GM19324 (cell line): ENCODE data around the gene GALE.
"Not testable (repeated sequence)": the region's sequence is repeated elsewhere in the genome, so short reads cannot be mapped to it uniquely, and the experiment has no call there.

Experiments
- ATAC-seq: cut with Tn5 transposase; IDR thresholded peaks from one replicate; pipeline ENCODE4 v1.9.1; 2021; ENCODE audit warnings: mild to moderate bottlenecking, moderate library complexity; ENCODE audit not compliant: unreplicated experiment, low FRiP score

GALE gene

DNA sequence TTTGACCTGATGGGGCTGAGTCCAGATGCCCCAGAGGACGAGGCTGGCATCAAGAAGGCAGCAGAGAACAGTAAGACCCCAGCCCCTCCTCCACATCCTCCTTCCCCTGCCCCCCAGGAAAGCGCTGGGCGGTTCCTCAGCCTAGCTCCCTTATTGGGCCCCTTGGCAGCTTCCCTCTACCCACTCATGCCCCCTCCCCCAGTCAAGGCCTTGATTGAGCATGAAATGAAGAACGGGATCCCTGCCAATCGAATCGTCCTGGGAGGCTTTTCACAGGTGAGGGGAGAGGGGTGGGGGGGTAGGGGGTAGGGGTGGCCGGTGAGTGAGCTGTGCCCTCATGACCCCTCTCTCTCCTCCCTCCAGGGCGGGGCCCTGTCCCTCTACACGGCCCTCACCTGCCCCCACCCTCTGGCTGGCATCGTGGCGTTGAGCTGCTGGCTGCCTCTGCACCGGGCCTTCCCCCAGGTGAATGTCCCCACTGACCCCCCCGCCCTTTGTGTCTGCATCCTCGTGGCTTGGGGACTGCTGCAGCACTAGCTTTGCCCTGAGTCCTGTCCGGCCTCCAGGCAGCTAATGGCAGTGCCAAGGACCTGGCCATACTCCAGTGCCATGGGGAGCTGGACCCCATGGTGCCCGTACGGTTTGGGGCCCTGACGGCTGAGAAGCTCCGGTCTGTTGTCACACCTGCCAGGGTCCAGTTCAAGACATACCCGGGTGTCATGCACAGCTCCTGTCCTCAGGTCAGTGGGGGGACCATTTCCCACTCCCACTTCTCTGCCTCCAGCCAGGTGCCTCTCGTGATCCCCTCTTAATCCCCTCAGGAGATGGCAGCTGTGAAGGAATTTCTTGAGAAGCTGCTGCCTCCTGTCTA is 6.5 kb downstream of the GALE start:
- ATAC-seq: no peak

DNA sequence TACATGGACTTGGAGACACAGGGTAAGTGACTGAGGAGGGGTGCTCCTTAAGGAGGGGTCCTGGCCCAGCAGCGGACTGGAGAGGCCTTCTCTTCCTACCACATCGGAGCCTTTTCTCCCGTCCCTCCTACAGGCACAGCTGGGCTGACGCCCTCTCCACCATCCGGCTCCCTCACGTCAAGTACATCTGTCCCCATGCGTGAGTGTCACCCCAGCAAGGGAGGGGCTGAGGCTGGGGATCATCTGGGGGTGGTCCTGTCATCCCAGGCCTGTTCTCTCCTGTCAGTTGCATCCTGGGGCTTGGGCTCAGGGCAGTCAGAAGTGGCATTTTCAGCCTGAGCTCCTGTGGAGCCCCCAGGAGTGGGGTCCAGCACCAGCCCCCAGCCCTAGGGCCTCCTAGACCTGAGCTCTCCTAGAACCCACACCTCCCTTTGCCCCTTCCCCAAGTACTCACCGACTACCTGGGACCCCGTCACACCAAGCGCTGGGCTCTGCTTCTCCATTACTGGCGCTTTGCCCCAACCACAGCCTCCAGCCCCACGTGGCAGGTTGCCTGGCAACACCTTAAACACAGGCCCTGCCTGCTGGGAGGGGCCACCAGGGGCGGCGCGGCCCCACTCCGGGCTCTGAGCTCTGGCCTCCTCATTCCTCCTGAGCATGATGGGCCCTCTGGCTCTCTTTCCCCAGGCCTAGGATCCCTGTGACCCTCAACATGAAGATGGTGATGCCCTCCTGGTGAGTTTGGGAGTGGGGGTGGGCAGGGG is 7.4 kb downstream of the GALE start:
- ATAC-seq: no peak

DNA sequence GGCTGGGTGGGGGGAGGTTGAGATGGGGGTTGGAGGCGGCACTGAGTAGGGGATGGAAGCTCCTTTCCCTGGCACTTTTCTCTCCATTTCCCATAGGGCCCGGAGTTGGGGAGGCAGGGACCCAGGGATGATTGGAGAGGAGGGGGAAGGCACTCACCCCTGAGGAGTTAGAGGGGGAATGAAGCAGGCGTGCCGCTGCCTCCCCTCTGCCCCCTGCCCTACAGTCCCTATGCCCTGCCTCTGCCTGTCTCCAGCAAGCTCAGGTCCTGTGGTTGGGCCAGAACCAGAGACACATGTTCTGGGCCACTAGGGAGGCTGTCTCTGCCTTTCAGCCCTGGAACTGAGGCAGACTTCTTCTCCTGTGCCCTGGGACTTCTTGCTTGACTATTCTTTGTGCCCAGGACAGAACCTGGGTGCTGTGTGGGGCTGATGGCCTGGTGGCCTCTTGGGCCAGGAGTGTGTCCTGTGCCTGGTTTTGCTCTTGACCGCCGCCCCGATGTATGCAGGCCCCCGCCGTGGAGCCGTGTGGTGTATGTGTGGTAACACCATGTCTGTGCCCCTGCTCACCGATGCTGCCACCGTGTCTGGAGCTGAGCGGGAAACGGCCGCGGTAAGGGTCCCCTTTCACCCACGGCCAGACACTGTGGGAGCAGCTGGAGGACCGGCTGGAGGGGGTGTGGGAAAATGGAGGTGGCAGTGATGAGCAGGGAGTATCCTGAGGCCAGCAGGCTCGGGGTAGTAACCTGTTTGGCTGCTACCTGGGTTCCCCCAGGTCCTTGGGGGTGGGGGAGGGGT is 8.2 kb downstream of the GALE start:
- no peak for ATAC-seq

DNA sequence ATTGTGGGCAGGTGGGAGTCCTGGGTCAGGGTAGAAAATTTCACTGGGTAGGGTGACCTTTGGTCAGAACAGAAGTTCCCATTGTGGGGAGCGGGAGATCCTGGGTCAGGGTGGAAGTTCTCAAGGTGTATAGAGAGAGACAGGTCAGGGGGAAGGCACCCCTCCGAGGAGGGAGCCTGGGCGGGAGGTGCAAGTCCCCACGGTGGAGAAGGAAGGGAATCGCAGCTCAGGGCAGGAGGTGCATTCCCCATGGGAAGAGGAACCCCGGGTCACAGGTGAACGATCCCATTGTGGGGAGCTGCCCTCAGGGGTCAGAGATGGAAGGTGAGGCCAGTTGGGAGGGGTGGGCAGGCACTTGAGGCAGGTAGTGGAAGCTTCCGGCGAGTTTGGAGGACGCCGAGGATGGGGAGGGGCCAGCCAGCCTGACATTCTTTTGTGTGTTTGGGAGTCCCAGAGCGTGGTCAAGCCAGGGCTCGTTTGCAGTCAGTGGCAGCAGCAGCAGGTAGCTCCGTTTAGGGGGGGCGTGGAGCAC is 9.0 kb downstream of the GALE start:
- ATAC-seq: no peak

DNA sequence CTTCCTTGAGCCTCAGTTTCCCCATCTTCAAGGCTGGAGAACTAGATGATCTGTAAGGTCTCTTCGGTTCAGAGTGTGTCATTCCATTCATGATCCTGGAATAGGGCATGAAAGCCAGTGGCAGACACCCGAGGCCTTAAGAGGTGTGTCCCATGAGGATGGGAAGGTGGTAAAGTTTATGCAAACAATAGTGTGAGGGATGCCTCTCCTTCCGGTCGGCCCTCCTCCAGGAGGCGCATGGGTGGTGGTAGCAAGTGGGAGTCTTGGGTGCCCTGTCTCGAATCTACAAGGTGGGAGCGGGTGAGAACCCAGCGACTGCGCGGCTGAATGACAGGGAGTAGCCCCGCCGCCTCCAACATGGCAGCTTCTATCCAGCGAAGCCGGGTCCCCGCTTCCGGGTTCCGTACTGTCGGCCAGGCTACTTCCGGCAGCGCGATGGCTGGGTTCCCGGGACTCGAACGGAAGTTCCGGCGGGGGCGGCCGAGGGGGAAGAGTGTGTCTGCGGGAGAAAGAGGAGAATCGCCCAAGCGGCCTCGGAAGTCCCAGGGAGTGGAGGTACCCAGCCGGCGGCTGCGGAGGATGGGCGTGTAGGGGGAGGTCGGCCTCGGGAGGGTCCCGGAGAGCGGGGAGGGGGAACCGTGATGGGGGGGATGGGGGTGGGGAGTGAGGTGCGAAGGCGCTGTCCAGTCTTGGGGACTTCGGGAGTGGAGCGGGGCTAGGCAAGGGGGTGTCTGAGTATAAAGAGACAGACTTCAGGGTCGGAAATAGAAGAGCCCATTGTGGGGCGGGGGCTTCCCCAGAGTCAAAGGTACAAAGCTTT is 9.6 kb downstream of the GALE start, which contains the start of gene LYPLA2:
Gene LYPLA2 (plus strand): TSS at position 450 of the 820 bp plus-strand sequence. CDS start 1,538 bp downstream, outside the sequence.
- ATAC-seq: peak; percentile 72

DNA sequence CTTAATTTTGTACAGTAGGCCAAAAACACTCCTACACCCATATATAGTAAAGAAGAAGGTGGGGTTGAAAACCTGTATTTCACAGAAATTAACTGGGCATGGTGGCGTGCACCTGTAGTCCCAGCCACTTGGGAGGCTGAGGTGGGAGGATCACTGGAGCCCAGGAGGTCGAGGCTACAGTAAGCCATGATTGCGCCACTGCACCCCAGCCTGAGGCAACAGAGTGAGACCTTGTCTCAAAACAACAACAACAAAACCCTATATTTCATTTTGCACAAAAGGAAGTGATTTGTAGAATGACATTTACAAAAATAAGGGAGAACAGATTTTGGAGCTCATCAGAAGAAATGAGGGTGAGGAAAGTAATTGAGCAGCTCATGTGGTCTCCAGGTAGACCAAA is 11.9 kb downstream of the GALE start:
- ATAC-seq: no peak

DNA sequence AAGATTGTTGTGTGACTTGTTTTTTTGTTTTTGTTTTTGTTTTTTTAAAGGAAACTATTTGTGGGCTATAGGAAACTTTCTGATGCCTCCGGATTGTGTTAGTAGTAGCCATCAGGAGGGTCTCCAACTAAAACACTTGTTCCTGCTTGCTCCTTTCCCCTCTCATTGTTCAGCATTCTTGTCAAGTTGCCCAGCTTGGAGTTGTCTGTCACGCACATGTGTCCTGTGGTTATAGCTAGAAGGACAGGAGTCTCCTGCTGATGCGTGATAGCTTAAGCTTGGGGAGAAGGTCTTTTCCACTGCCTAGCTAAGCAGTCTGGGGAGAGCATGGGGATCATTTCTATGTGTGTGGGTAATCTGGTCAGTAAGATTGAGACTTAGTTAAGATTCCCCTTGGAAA is 12.9 kb downstream of the GALE start:
- no peak for ATAC-seq

DNA sequence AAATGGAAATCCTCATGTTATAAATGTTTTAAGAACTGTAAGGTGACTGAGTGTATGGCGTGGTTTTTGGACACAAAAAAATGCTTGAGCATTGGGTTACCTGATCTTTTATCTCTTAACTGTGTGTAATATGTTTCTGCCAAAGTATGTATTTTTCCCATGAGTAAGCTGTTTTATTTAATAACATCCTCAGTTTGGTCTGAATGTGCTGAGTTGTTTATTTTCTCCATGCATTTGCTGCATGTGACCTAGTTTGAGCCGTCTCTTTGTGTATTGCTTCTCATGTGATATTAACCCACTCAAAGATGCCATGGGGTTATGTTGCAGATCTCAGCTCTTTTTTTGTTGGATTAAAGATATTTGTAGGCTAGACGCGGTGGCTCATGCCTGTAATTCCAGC is 15.7 kb downstream of the GALE start:
- no peak for ATAC-seq

DNA sequence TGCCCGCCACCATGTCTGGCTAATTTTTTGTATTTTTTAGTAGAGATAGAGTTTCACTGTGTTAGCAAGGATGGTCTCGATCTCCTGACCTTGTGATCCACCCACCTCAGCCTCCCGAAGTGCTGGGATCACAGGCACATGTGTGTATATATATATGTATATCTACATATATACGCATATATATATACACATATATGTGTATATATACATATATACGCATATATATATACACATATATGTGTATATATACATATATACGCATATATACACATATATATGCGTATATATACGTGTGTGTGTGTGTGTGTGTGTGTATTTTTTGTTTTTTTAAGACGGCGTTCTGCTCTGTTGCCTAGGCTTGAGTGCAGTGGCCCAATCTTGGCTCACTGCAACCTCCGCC is 17.4 kb downstream of the GALE start:
- ATAC-seq: not testable (repeated sequence)

DNA sequence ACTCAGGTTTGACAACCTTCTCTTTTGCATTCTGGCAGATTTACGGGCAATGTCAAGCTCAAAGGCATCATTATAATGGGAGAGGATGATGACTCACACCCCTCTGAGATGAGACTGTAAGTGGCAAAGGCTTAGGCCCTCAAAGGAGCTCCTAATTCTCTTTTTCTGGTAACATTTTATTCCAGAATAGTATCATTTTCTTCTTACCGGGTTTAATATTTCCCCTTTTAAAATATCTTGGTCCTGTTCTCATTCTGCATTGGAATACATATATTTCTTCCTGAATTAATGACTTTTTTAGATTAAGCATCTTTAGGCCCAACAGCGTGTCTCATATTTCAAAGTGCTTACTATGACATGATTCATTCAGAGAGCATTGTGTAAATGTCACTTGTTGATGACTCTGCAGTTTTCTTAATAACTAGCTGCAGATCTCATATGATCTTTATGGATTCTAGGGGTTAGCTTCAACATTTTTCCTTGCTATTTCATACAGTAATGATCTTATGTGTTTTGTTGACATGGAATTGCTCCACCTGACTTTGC is 20.7 kb downstream of the GALE start:
- no peak for ATAC-seq

DNA sequence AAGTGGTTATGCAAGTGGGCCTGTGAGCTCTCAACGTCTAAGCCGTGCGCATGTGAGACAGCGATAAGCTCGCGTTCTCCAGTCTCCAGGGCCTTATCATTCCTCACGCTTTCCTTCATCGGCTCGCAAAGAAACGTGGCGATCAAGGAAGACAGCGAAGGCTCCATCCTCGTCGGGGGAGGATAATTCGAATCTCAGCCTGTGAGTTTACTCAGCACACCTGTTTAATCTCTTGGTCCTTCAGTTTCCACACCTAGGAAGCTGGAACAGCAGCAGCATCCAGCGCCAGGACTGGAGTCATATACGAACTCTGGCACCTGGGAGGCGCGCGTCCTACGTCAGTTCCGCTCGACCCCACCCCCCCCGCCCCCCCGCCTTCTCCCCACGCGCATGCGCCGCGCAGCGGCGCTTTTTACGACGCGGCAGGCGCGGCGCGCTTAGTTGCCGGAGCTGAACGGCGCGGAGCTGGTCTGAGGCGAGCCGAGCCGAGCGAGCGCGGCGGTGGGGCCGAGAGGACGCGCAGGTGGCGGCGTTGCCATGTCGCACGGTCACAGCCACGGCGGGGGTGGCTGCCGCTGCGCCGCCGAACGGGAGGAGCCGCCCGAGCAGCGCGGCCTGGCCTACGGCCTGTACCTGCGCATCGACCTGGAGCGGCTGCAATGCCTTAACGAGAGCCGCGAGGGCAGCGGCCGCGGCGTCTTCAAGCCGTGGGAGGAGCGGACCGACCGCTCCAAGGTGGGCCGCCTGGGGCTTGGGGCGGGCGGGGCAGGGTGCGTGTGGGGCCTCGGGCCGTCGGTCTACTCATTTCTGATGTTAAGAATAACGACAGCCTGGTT is 22.4 kb downstream of the GALE start, which contains the start of gene PITHD1:
Gene PITHD1 (plus strand): TSS at position 440 of the 836 bp plus-strand sequence. CDS start 98 bp downstream, at position 538.
- peak; percentile 72 for ATAC-seq

DNA sequence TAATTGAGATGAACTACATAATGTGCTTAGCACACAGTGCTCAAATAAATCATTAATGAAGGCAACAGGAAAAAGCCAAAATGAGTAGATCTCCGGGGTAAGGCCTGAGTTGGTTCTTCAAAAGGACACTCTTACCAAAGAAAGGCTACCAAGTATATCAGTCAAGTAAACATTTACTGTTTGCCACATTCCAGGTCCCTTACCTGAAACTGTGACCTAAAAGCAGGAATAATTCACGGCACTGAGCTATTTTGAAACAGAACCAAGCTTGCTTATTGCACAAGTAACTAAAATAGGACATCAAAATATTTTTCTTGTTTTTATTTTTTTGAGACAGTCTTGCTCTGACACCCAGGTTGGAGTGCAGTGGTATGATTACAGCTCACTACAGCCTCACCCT is 24.3 kb downstream of the GALE start:
- no peak for ATAC-seq

DNA sequence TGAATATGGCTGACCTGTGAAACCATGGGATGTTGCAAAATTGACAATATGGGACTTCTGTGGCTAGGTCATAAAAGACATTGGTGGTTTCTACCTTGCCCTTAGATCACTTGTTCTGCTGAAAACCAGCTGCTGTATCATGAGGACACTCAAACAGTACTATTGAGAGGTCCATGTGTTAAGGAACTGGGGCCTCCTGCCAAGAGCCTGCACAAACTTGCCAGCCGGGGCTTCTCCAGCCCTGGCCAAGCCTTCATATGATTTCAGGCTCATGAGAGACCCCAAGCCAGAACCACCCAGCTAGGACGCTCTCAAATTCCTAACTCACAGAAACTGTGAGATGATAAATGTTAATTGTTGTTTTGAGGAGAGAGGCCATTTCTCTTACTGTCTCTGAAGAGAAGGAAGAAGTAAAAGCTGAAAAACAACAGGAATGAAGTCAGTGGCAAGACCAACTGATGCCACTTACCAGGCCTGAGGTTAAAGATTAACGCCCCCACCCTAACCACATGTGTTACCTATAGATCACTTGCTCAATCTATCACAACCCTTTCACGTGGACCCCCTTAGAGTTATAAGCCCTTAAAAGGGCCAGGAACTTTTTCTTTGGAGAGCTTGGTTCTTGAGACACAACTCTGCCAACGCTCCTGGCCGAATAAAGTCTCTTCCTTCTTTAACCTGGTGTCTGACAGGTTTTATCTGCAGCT is 26.2 kb downstream of the GALE start:
- no peak for ATAC-seq

DNA sequence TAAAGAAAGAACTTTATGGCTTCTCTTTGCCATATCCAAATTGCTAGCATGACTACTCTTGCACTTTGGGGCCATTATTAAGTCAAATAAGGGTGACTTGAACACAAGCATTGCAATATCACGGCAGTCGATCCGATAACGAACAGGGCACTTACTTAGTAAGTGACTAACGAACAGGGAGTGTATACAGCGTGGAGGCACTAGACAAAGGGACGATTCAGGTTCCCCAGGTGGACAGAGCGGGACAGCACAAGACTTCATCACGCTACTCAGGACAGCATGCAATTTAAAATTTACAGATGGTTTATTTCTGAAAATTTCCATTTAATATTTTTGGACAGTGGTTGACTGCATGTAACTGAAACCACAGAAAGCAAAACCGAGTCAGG is 27.7 kb downstream of the GALE start:
- no peak for ATAC-seq

DNA sequence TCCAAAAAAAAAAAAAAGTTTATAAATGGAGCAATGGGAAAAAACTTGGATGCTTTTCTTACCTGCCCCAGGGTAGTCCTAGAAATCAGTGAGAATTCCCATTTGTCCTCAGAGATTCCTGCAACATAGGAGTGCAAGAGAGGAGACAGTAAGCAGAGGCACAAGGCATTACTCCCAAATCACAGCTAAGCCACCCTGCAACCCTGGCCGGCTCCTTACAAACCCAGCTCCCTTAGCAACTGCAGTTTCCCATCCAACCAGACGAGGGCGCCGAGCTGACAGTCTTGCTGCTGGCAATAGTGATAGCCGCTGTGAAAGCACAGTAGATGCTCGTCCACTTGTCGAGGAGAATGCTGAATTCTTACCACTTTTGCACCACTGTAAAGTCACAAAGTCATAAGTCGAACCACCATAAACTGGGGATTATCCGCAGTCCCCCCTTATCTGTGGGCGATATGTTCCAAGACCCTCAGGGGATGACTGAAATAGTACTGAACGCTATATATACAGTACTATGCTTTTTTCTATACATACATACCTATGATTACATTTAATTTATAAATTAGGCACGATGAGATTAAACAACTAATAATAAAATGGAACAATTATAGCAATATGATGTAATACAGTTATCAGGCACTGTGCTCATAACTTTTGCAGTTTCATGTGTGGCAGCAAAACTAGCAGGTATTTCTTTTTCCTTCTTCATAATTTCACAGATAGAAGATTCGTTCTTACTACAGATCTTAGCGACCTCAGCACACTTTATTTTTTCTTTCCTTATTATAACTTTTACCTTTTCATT is 28.3 kb downstream of the GALE start:
- peak; percentile 56 for ATAC-seq

DNA sequence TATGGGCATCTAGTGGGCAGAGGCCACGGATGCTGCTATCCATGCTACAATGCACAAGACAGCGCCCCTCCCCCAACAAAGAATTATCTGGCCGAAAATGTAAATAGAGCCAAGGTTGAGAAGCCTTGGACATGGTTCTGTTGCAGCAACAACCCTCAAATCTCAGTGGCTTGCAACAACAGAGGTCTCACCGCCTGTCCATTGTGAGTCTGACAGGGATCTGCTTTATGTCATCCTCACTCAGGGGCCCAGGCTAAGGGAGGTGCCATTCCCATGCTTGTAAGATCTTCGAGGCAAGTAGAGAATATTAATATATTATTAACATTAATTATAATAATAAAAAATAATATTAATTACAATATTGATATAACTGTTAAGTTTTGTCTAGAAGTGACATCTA is 31.8 kb downstream of the GALE start:
- no peak for ATAC-seq

DNA sequence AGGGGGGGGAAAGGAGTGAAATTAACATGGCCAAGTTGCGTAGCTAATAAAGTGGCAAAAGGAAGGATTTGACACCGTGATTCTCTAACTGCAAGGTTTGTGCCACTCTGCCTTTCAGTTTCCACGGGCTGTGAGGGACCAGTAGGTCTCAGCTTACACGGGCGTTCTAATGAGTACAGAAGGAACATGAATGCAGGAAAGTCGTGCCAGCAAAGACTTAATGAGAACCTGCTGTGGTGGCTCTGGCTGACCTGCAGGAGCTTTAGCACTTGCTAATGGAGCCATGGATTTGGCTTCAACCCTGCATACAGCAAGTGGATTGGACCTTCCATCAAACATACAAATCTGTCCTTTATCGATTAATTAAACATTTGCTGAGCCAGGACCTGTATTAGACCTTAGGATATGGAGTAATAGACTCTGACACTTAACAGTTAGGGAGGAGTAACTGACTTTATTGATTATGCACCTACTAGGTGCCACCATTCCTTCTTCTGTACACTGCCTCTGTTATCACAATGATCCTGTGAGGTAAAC is 37.4 kb downstream of the GALE start:
- ATAC-seq: no peak
